B cell (primary cell): ENCODE measurements around the gene PCNX3. TPM values are rescaled to one million over a fixed set of nuclear protein-coding genes. Genes with fewer than 3 reads are reported as not detected.
"Not testable (repeated sequence)": the region's sequence is repeated elsewhere in the genome, so short reads cannot be mapped to it uniquely, and the experiment has no call there.

ENCODE experiments used
- ATAC-seq: fragments of 200-7000 bp; cut with Tn5 transposase; one replicate; pipeline ENCODE4 v1.10.0; 2021; ENCODE audit warnings: low read depth, mild to moderate bottlenecking, moderate number of reproducible peaks, moderate library complexity
- CTCF ChIA-PET: fragments of 350-600 bp; sonication (Branson Sonifier 250); formaldehyde crosslinking; loops from one replicate; lab custom pipeline; 2021; ENCODE audit warnings: antibody characterized with exemption, inconsistent platforms; lab: Charles Lee
- POLR2A ChIA-PET: fragments of 350-600 bp; sonication (Branson Sonifier 250); formaldehyde crosslinking; loops from one replicate; lab custom pipeline; 2021; ENCODE audit warnings: antibody characterized with exemption; lab: Charles Lee
- DNase-seq: peaks from one replicate; pipeline ENCODE4 v3.0.0; 2013
- H2AFZ ChIP-seq: 2 replicates; pipeline ENCODE4 v1.6.1; 2012; ENCODE audit warnings: mild to moderate bottlenecking, low read depth, low read length; ENCODE audit not compliant: insufficient read depth, poor library complexity, severe bottlenecking
- H3K27ac ChIP-seq, 2 donors: 1 replicate in 1 of 2; 2 replicates in 1 of 2; pipeline ENCODE4 v1.5.1; 2012 to 2013; ENCODE audit warnings: low read length in 2 of 2, mild to moderate bottlenecking in 2 of 2, moderate library complexity in 1 of 2
- H3K27me3 ChIP-seq, 4 experiments: fragments of 200-600 bp in 1 of 4; sonication (generic) in 1 of 4; replicated peaks in 1 of 4; 1 replicate in 2 of 4; 2 replicates in 2 of 4; pipeline versions ENCODE4 v1.6.1 to v1.7.0; 2013 to 2016; ENCODE audit warnings: low read length in 3 of 4, mild to moderate bottlenecking in 2 of 4, mixed read lengths in 1 of 4, moderate library complexity in 1 of 4; ENCODE audit not compliant: insufficient read depth in 4 of 4, control insufficient read depth in 3 of 4; ENCODE audit errors: control extremely low read depth in 1 of 4
- H3K36me3 ChIP-seq, 2 experiments: replicated peaks in 1 of 2; 1 replicate in 1 of 2; 2 replicates in 1 of 2; pipeline versions ENCODE4 v1.6.1 to v1.7.1; 2013; ENCODE audit warnings: low read length in 1 of 2; ENCODE audit not compliant: insufficient read depth in 2 of 2, control insufficient read depth in 1 of 2; ENCODE audit errors: control extremely low read depth in 1 of 2, extremely low read depth in 1 of 2
- H3K4me1 ChIP-seq, 2 donors: fragments of 200-600 bp in 1 of 2; sonication (generic) in 1 of 2; 1 replicate in 1 of 2; 2 replicates in 1 of 2; pipeline versions ENCODE4 v1.5.1 to v1.6.1; 2013 to 2017; ENCODE audit warnings: low read length in 2 of 2; ENCODE audit not compliant: control insufficient read depth in 2 of 2, insufficient read depth in 2 of 2
- H3K4me2 ChIP-seq: replicated peaks from 2 replicates; pipeline ENCODE3; 2012; ENCODE audit warnings: mild to moderate bottlenecking, low read depth, low read length; ENCODE audit not compliant: poor library complexity, severe bottlenecking
- H3K4me3 ChIP-seq, 5 experiments: fragments of 200-600 bp in 1 of 5; sonication (generic) in 1 of 5; 1 replicate in 3 of 5; 2 replicates in 2 of 5; pipeline versions ENCODE4 v1.5.1 to v1.7.0; 2011 to 2016; ENCODE audit warnings: low read length in 4 of 5, mild to moderate bottlenecking in 4 of 5, low read depth in 2 of 5, control low read depth in 1 of 5, moderate library complexity in 1 of 5; ENCODE audit not compliant: insufficient read depth in 1 of 5; ENCODE audit errors: control extremely low read depth in 1 of 5, extremely low read depth in 1 of 5
- H3K79me2 ChIP-seq: fragments of 200-600 bp; sonication (generic); one replicate; pipeline ENCODE4 v1.6.0; 2016; ENCODE audit warnings: low read length; ENCODE audit not compliant: control insufficient read depth, insufficient read depth
- H3K9ac ChIP-seq: fragments of 200-600 bp; sonication (generic); 2 replicates; pipeline ENCODE4 v1.6.1; 2017; ENCODE audit warnings: mild to moderate bottlenecking, low read length, moderate library complexity
- H3K9me3 ChIP-seq, 3 donors: one replicate each; pipeline versions ENCODE4 v1.6.1 to v1.7.1; 2013; ENCODE audit warnings: low read length in 2 of 3; ENCODE audit not compliant: control insufficient read depth in 2 of 3, insufficient read depth in 1 of 3; ENCODE audit errors: control extremely low read depth in 1 of 3
- H4K20me1 ChIP-seq: 2 replicates; pipeline ENCODE4 v1.6.0; 2012; ENCODE audit warnings: mild to moderate bottlenecking, low read length; ENCODE audit not compliant: insufficient read depth, control insufficient read depth, poor library complexity, severe bottlenecking
- H3K27ac Mint-ChIP-seq: one replicate; pipeline ENCODE4 v1.8.0; 2021; ENCODE audit warnings: mixed read lengths
- H3K27me3 Mint-ChIP-seq: one replicate; pipeline ENCODE4 v1.8.0; 2021; ENCODE audit warnings: mixed read lengths
- H3K4me1 Mint-ChIP-seq: one replicate; pipeline ENCODE4 v1.8.0; 2021; ENCODE audit warnings: mixed read lengths
- H3K4me3 Mint-ChIP-seq: one replicate; pipeline ENCODE4 v1.8.0; 2021; ENCODE audit warnings: mixed read lengths
- H3K9me3 Mint-ChIP-seq: one replicate; pipeline ENCODE4 v1.8.0; 2022; ENCODE audit warnings: mixed read lengths; ENCODE audit not compliant: insufficient read depth
- EZH2 ChIP-seq: IDR thresholded peaks from 2 replicates; pipeline ENCODE4 v1.6.1; 2012; ENCODE audit warnings: borderline replicate concordance, low read depth, mild to moderate bottlenecking, moderate library complexity, low read length; ENCODE audit not compliant: insufficient read depth, poor library complexity, severe bottlenecking
- WGBS: methylation state at CpG from one replicate; pipeline ENCODE4 v1.1.5; 2013; ENCODE audit warnings: missing lambda C conversion rate; ENCODE audit not compliant: insufficient coverage; 5-methylcytosine and 5-hydroxymethylcytosine counted together
- intact Hi-C: fragments of 100-400 bp; cut with micrococcal nuclease; formaldehyde crosslinking; loops from one replicate; pipeline ENCODE4 v1.10.0; 2022
- polyA plus RNA-seq: library from polyadenylated mRNA; depleted of rRNA; stranded (reverse); fragments of >200 nt; gene quantifications from 2 replicates; pipeline ENCODE4 v1.2.3, GENCODE V29; 2012
- total RNA-seq, 2 donors: library from RNA; stranded (reverse); fragments of 120-200 nt in 1 of 2; gene quantifications; 1 replicate in 1 of 2; 2 replicates in 1 of 2; pipeline versions ENCODE4 v1.2.3 to v1.2.4, GENCODE V29; 2013 to 2022
- TF ChIP-seq, protein P1 (sequence below): fragments of 200-600 bp; IDR thresholded peaks from one replicate; pipeline ENCODE4 v1.8.0; 2022; ENCODE audit warnings: antibody characterized with exemption, mild to moderate bottlenecking

PCNX3 gene
- total and polyA plus RNA-seq, 2 donors (not counting 1 experiment from before 2014, with no cell fraction given), result 61.5 to 62.8 TPM

DNA sequence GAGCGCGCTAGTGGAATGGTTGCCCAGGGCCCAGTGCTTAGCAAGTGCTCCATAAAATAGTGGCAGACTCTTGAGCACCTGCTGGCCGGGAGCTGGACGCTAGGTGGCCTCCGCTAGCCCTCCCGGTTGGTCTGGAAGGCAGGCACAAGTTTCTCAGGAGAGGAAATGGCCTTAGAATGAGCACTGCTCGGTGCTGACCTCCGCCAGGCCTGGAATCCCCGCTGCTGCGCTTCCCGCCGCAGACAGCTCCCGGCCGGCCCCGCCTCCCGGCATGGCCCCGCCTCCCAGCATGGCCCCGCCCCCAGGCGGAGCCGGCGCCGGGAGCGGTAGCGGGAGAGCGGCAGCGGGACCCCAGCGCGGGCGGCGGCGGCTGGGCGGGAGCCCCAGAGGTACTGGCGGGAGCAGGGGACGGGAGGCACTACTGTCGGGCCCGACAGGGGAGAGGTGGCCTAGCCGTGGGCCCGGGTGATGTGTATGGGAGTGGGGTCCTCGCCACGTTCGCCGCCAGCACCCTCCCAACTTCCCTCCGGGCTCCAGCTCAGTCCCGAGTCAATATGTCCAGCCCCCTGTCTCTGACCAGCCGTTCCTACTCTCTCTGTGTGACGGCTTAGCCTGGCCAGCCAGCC, 22.3 kb downstream of the PCNX3 start, which contains the start of gene SIPA1:
Gene SIPA1, plus strand, starts transcription at position 308 of the 626 bp plus-strand sequence. CDS start 2,821 bp downstream, outside the sequence.
- H3K27ac Mint-ChIP-seq, result peak within 1 kb of the TSS; percentile 98
- intact Hi-C loops, result loop anchor here (1.0 kb wide), 4 partner anchors 12 to 63 kb away; partner anchors contain the start of gene PCNX3
- POLR2A ChIA-PET, result interaction anchor here (0.6 to 5.0 kb wide), 12 partner anchors 10 to 645 kb away, joined by 3 to 116 read pairs (median 10); partner anchors contain the start of genes BANF1, EIF1AD, FIBP and MUS81
- Histone ChIP-seq H3K4me3 (peak within 1 kb of the TSS; percentile 70 to 97 (median 93)), H3K4me2 (peak within 1 kb of the TSS; percentile 96), H3K27me3 (no peaks in the 10 kb centered on the region), H3K79me2 (peaks cover 89% of the 10 kb centered on the region), H3K9ac (peak within 1 kb of the TSS; percentile 91), H4K20me1 (peaks cover 68% of the 10 kb centered on the region), H3K4me1 (peaks cover 37 to 66% of the 10 kb centered on the region in 2 donors), H3K36me3 (peaks cover 0 to 51% of the 10 kb centered on the region in 2 experiments), H3K27ac (peak within 1 kb of the TSS; percentile 100), H2AFZ (peak within 1 kb of the TSS; percentile 53), H3K9me3 (no peaks in the 10 kb centered on the region)
- DNase-seq, result peak; percentile 88
- CTCF ChIA-PET, result interaction anchor here (0.9 to 7.4 kb wide), 13 partner anchors 11 to 308 kb away, joined by 3 to 86 read pairs (median 4); partner anchors contain the start of genes EHBP1L1, KAT5, MUS81 and RELA
- no peaks in the 10 kb centered on the region for H3K9me3 Mint-ChIP-seq
- ATAC-seq, result peak; percentile 32
- WGBS, result 5% methylated on average over 39 of the region's 46 CpGs
- TF ChIP-seq, protein P1, sequence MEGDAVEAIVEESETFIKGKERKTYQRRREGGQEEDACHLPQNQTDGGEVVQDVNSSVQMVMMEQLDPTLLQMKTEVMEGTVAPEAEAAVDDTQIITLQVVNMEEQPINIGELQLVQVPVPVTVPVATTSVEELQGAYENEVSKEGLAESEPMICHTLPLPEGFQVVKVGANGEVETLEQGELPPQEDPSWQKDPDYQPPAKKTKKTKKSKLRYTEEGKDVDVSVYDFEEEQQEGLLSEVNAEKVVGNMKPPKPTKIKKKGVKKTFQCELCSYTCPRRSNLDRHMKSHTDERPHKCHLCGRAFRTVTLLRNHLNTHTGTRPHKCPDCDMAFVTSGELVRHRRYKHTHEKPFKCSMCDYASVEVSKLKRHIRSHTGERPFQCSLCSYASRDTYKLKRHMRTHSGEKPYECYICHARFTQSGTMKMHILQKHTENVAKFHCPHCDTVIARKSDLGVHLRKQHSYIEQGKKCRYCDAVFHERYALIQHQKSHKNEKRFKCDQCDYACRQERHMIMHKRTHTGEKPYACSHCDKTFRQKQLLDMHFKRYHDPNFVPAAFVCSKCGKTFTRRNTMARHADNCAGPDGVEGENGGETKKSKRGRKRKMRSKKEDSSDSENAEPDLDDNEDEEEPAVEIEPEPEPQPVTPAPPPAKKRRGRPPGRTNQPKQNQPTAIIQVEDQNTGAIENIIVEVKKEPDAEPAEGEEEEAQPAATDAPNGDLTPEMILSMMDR, result no peak
- TF ChIP-seq EZH2, result no peak
- H3K4me3 Mint-ChIP-seq, result peak within 1 kb of the TSS; percentile 99
- peaks cover 42% of the 10 kb centered on the region for H3K4me1 Mint-ChIP-seq
- no peaks in the 10 kb centered on the region for H3K27me3 Mint-ChIP-seq

DNA sequence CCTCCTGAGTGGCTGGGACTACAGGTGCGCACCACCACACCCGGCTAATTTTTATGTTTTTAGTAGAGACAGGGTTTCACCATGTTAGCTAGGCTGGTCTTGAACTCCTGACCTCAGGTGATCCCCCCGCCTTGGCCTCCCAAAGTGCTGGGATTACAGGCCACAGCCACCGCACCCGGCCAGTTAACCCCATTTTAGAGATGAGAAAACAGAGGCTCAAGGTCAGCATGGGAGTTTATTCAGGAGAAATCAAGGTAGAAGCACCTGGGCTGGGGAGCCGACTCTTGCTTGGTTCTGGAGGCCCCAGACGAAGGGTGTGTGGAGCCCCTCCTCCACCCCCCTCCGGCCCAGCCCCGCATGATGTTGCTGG, 23.6 kb downstream of the PCNX3 start:
- WGBS, result 50% methylated on average over 7 of the region's 9 CpGs
- H2AFZ ChIP-seq, H3K9me3 ChIP-seq, H3K9me3 Mint-ChIP-seq, H3K27me3 Mint-ChIP-seq, H3K27me3 ChIP-seq, ATAC-seq, DNase-seq: not testable (repeated sequence)
- peak overlapping the region; percentile 96 for H3K4me2 ChIP-seq
- H3K4me1 ChIP-seq, result peaks cover 43 to 67% of the 10 kb centered on the region in 2 donors
- peak overlapping the region; percentile 100 for H3K27ac ChIP-seq
- peak overlapping the region; percentile 70 to 97 (median 93) for H3K4me3 ChIP-seq
- CTCF ChIA-PET, result interaction anchor here (0.7 to 7.4 kb wide), 15 partner anchors 10 to 220 kb away, joined by 3 to 86 read pairs (median 3); partner anchors contain the start of genes MUS81, RELA and RNASEH2C
- Mint-ChIP-seq H3K27ac (peak overlapping the region; percentile 98), H3K4me3 (peak overlapping the region; percentile 99), H3K4me1 (peaks cover 49% of the 10 kb centered on the region)
- POLR2A ChIA-PET, result interaction anchor here (0.6 to 5.0 kb wide), 27 partner anchors 8 to 598 kb away, joined by 3 to 116 read pairs (median 5); partner anchors contain the start of genes BANF1, DPF2, EHBP1L1 and EIF1AD
- H3K36me3 ChIP-seq, result peaks cover 0 to 59% of the 10 kb centered on the region in 2 experiments
- peak overlapping the region; percentile 91 for H3K9ac ChIP-seq
- H3K79me2 ChIP-seq, result peaks cover 94% of the 10 kb centered on the region
- intact Hi-C loops, result loop anchor here (1.0 kb wide), 1 partner anchor 73 kb away; the partner anchor contains the start of gene KAT5
- H4K20me1 ChIP-seq, result peaks cover 69% of the 10 kb centered on the region
